HCT116 (cell line): ENCODE measurements around the gene DCTN1. TPM values are rescaled to one million over a fixed set of nuclear protein-coding genes. Genes with fewer than 3 reads are reported as not detected.

ENCODE experiments used
- ATAC-seq: fragments of 200-7000 bp; cut with Tn5 transposase; 2 replicates; pipeline ENCODE4 v1.9.1; 2020; ENCODE audit warnings: mild to moderate bottlenecking, moderate library complexity
- BruUV-seq: library from RNA; stranded (reverse); fragments of 400-500 nt; replicated peaks from 2 replicates; lab custom pipeline; 2021; lab: Mats Ljungman, UMichigan
- CTCF ChIA-PET: fragments of 300-600 bp; sonication (Branson Sonifier 250); formaldehyde crosslinking; loops from one replicate; lab custom pipeline; 2021; ENCODE audit warnings: antibody characterized with exemption; lab: Charles Lee
- POLR2A ChIA-PET: fragments of 300-600, 350-600 bp; sonication (Branson Sonifier 250); formaldehyde crosslinking; loops from one replicate; lab custom pipeline; 2021; ENCODE audit warnings: antibody characterized with exemption; lab: Charles Lee
- RAD21 ChIA-PET, 2 experiments: fragments of 300-600 bp; sonication (Branson Sonifier 250); formaldehyde crosslinking; loops; one replicate each; lab custom pipeline; 2023; ENCODE audit warnings: low total read pairs in 2 of 2; ENCODE audit not compliant: uncharacterized antibody in 2 of 2, unreplicated experiment in 2 of 2, low non-redundant PET in 1 of 2; lab: Charles Lee
- DNase-seq: peaks from one replicate; pipeline ENCODE4 v3.0.0-alpha.2; 2010; ENCODE audit warnings: low read depth, low spot score
- H2AFZ ChIP-seq: fragments of 200-600 bp; shearing (Covaris generic), sonication (generic); 2 replicates; pipeline ENCODE4 v1.6.1; 2017; ENCODE audit warnings: low read depth, mixed run types, mixed read lengths, antibody characterized with exemption, low read length; ENCODE audit not compliant: poor library complexity, severe bottlenecking
- H3K27ac ChIP-seq: 2 replicates; pipeline ENCODE4 v1.5.1; 2012; ENCODE audit warnings: low read depth, low read length
- H3K27me3 ChIP-seq: fragments of 200-600 bp; sonication (generic); 2 replicates; pipeline ENCODE4 v1.6.1; 2016; ENCODE audit warnings: mixed run types, low read length, mixed read lengths; ENCODE audit not compliant: insufficient read depth
- H3K36me3 ChIP-seq, 2 experiments: fragments of 200-500 bp in 1 of 2; fragments of 200-600 bp in 1 of 2; sonication (Bioruptor generic) in 1 of 2; sonication (generic) in 1 of 2; 2 replicates each; pipeline versions ENCODE4 v1.5.1 to v1.6.1; 2014 to 2016; ENCODE audit warnings: low read length in 2 of 2, inconsistent platforms in 1 of 2, mixed read lengths in 1 of 2, mixed run types in 1 of 2; ENCODE audit not compliant: insufficient read depth in 2 of 2, control insufficient read depth in 1 of 2
- H3K4me1 ChIP-seq, 2 experiments: fragments of 200-600 bp in 1 of 2; sonication (generic) in 1 of 2; 2 replicates each; pipeline versions ENCODE4 v1.5.1 to v1.6.1; 2012 to 2017; ENCODE audit warnings: low read length in 2 of 2, inconsistent platforms in 1 of 2, mild to moderate bottlenecking in 1 of 2, mixed read lengths in 1 of 2, mixed run types in 1 of 2, moderate library complexity in 1 of 2; ENCODE audit not compliant: insufficient read depth in 2 of 2, control insufficient read depth in 1 of 2
- H3K4me2 ChIP-seq: fragments of 200-600 bp; sonication (generic); 2 replicates; pipeline ENCODE4 v1.6.1; 2017; ENCODE audit warnings: mixed run types, low read length, mixed read lengths
- H3K4me3 ChIP-seq, 2 experiments: fragments of 200-600 bp in 1 of 2; sonication (generic) in 1 of 2; replicated peaks in 1 of 2; 2 replicates each; pipeline ENCODE4 v1.5.1; 2011 to 2016; ENCODE audit warnings: low read length in 2 of 2, control low read depth in 1 of 2, low read depth in 1 of 2, mild to moderate bottlenecking in 1 of 2, mixed read lengths in 1 of 2, mixed run types in 1 of 2
- H3K79me2 ChIP-seq: fragments of 200-600 bp; sonication (generic); 2 replicates; pipeline ENCODE4 v1.6.1; 2017; ENCODE audit warnings: mild to moderate bottlenecking, mixed run types, low read length, moderate library complexity, mixed read lengths; ENCODE audit not compliant: insufficient read depth
- H3K9ac ChIP-seq: fragments of 200-600 bp; sonication (generic); 2 replicates; pipeline ENCODE4 v1.6.1; 2016; ENCODE audit warnings: low read length, mixed read lengths
- H3K9me2 ChIP-seq: fragments of 200-600 bp; sonication (generic), shearing (Covaris generic); 2 replicates; pipeline ENCODE4 v1.6.1; 2017; ENCODE audit warnings: mixed run types, mild to moderate bottlenecking, moderate library complexity; ENCODE audit not compliant: insufficient read depth
- H3K9me3 ChIP-seq, 2 experiments: fragments of 200-500 bp in 1 of 2; fragments of 200-600 bp in 1 of 2; sonication (Bioruptor generic) in 1 of 2; sonication (generic) in 1 of 2; 2 replicates each; pipeline ENCODE4 v1.6.1; 2014 to 2017; ENCODE audit warnings: low read length in 2 of 2, mixed read lengths in 2 of 2, inconsistent platforms in 1 of 2, low read depth in 1 of 2, mild to moderate bottlenecking in 1 of 2, mixed run types in 1 of 2, moderate library complexity in 1 of 2; ENCODE audit not compliant: control insufficient read depth in 1 of 2, insufficient read depth in 1 of 2
- H4K20me1 ChIP-seq: fragments of 200-600 bp; sonication (generic), shearing (Covaris generic); 2 replicates; pipeline ENCODE4 v1.6.1; 2017; ENCODE audit warnings: mixed run types, mild to moderate bottlenecking, moderate library complexity; ENCODE audit not compliant: insufficient read depth
- CBX3 ChIP-seq: IDR thresholded peaks from 2 replicates; pipeline ENCODE4 v1.6.1; 2012; ENCODE audit warnings: low read depth
- FOSL1 ChIP-seq: IDR thresholded peaks from 2 replicates; pipeline ENCODE4 v1.6.1; 2012; ENCODE audit warnings: low read depth
- JUND ChIP-seq: IDR thresholded peaks from 2 replicates; pipeline ENCODE4 v1.6.1; 2012
- POLR2AphosphoS5 ChIP-seq: IDR thresholded peaks from 2 replicates; pipeline ENCODE4 v1.6.1; 2011; ENCODE audit warnings: mild to moderate bottlenecking, low read depth, low read length, moderate library complexity
- REST ChIP-seq: IDR thresholded peaks from 2 replicates; pipeline ENCODE4 v1.6.1; 2012; ENCODE audit warnings: low read depth
- SRF ChIP-seq: IDR thresholded peaks from 2 replicates; pipeline ENCODE4 v1.6.1; 2012; ENCODE audit warnings: low read depth
- TCF7L2 ChIP-seq: IDR thresholded peaks from 2 replicates; pipeline ENCODE4 v1.7.0; 2011; ENCODE audit warnings: borderline replicate concordance, inconsistent platforms; ENCODE audit not compliant: insufficient read depth, insufficient read length; ENCODE audit errors: extremely low read depth
- YY1 ChIP-seq: IDR thresholded peaks from 2 replicates; pipeline ENCODE4 v1.6.1; 2011; ENCODE audit warnings: low read length, low read depth, moderate library complexity, mild to moderate bottlenecking; ENCODE audit not compliant: insufficient replicate concordance; ENCODE audit errors: extremely low read depth
- intact Hi-C: fragments of 100-400 bp; cut with micrococcal nuclease; formaldehyde crosslinking; loops from 2 replicates; pipeline ENCODE4 v1.10.0; 2022
- total RNA-seq: library from RNA; stranded (reverse); gene quantifications from one replicate; pipeline ENCODE4 v1.2.1, GENCODE V29; 2021; ENCODE audit not compliant: unreplicated experiment

The DCTN1 gene
- total RNA-seq, 1 experiment from 2014 or later: 129 TPM

DNA sequence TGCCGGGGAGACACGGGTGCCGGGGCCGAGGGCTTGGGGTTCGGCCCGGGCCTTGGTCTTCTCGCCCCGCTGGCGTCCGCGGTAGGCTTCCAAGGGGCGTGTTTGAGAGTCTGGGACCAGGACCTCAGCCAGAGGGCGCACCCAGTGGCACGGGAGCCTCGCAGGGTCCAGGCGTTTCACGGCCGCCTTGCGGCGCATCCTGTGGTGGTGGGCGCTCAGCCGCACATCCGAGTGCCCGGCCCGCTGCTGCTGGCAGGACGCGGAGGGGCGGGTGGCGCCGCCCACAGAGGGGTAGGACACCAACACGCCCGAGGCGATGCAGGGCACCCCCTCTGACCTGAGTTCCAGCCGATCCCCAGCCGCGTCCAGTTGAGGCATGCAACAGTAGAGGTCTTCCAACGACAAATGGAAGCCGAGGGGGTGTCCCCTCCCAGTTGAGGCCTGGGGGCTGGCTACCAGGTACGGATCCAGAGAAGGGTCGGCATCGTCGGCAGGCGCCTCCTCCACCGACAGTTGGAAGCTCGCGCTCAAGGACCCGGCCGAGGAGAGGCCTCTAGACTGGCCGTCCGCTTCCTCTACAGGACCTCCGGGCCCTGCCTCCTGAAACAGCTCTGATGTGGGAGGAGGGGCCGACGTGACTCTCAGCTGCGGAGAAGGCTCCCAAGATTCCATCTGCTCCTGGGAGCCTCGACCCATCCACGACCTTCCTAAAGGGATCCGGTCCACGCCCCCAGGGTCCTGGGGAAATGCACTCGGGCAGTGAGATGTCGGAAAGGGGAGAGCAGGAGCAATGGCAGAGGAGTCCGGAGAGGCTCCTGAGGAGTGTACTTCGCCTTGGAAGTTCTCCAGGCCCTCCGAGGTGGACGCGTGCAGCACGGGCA is 35.0 kb upstream of the DCTN1 start:
- no peak overlapping the region for H3K4me2 ChIP-seq
- H3K4me1 ChIP-seq: no peaks in the 10 kb centered on the region
- H3K4me3 ChIP-seq: no peak overlapping the region
- no peaks in the 10 kb centered on the region for H3K9me2 ChIP-seq
- H3K79me2 ChIP-seq: no peaks in the 10 kb centered on the region
- no peak for ATAC-seq
- BruUV-seq: no TSS peak
- RAD21 ChIA-PET: no interaction called here
- no peaks in the 10 kb centered on the region for H3K27me3 ChIP-seq
- no peak for DNase-seq
- H3K36me3 ChIP-seq: no peaks in the 10 kb centered on the region
- H4K20me1 ChIP-seq: no peaks in the 10 kb centered on the region
- CTCF ChIA-PET: no interaction called here
- H3K9me3 ChIP-seq: no peaks in the 10 kb centered on the region
- H3K27ac ChIP-seq: no peak overlapping the region
- TF ChIP-seq CBX3: no peak
- no peak for TF ChIP-seq FOSL1
- no peak for TF ChIP-seq POLR2AphosphoS5
- no peak for TF ChIP-seq SRF
- no peak for TF ChIP-seq JUND
- no peak for TF ChIP-seq TCF7L2
- TF ChIP-seq REST: no peak
- TF ChIP-seq YY1: no peak
- TF ChIP-seq, all 23 proteins: peak for 0
- intact Hi-C loops: no loop called here
- no peak overlapping the region for H2AFZ ChIP-seq
- POLR2A ChIA-PET: no interaction called here
- H3K9ac ChIP-seq: no peak overlapping the region
